GM19372 (cell line): ENCODE results near the gene MSI2.

Experiments used
- ATAC-seq: cut with Tn5 transposase; IDR thresholded peaks from one replicate; pipeline ENCODE4 v1.9.1; 2021; ENCODE audit warnings: mild to moderate bottlenecking, low read depth, moderate library complexity; ENCODE audit not compliant: unreplicated experiment

The MSI2 gene

GRCh38 chr17:57313097-57313835 lies 56.9 kb downstream of the MSI2 start:
- no peak for ATAC-seq

GRCh38 chr17:57315061-57316015 lies 59.0 kb downstream of the MSI2 start:
- no peak for ATAC-seq

- no peak for ATAC-seq
Measured at GRCh38 chr17:57316361-57316760, 60.0 kb downstream of the MSI2 start.

GRCh38 chr17:57317079-57317478 lies 60.8 kb downstream of the MSI2 start:
- ATAC-seq = no peak

GRCh38 chr17:57318913-57319312 lies 62.6 kb downstream of the MSI2 start:
- no peak for ATAC-seq

- ATAC-seq = no peak
Measured at GRCh38 chr17:57319806-57320205, 63.5 kb downstream of the MSI2 start.

GRCh38 chr17:57323391-57323790 lies 67.1 kb downstream of the MSI2 start:
- no peak for ATAC-seq

GRCh38 chr17:57324060-57324459 lies 67.7 kb downstream of the MSI2 start:
- ATAC-seq = no peak

- ATAC-seq = no peak
Measured at GRCh38 chr17:57324631-57325030, 68.3 kb downstream of the MSI2 start.

- ATAC-seq = no peak
Measured at GRCh38 chr17:57326336-57326735, 70.0 kb downstream of the MSI2 start.

- ATAC-seq = no peak
Measured at GRCh38 chr17:57326764-57327163, 70.4 kb downstream of the MSI2 start.

GRCh38 chr17:57327176-57327970 lies 71.0 kb downstream of the MSI2 start:
- ATAC-seq = no peak

GRCh38 chr17:57328109-57328882 lies 72.0 kb downstream of the MSI2 start:
- no peak for ATAC-seq

GRCh38 chr17:57329380-57330214 lies 73.3 kb downstream of the MSI2 start:
- ATAC-seq = no peak

GRCh38 chr17:57330587-57330986 lies 74.3 kb downstream of the MSI2 start:
- no peak for ATAC-seq

GRCh38 chr17:57331423-57331822 lies 75.1 kb downstream of the MSI2 start:
- ATAC-seq = no peak

GRCh38 chr17:57332501-57332900 lies 76.2 kb downstream of the MSI2 start:
- ATAC-seq = no peak

- no peak for ATAC-seq
Measured at GRCh38 chr17:57335195-57335792, 79.0 kb downstream of the MSI2 start.

GRCh38 chr17:57337390-57337789 lies 81.1 kb downstream of the MSI2 start:
- ATAC-seq = no peak
